ENCODE measurements around the gene FBRSL1. TPM values are rescaled to one million over a fixed set of nuclear protein-coding genes. Genes with fewer than 3 reads are reported as not detected.

Gene FBRSL1
- total and polyA plus RNA-seq, 4 donors, result 2.5 to 35.5 (median 5.6) TPM

- 92% methylated on average over 31 of the region's 31 CpGs for WGBS
- H3K4me3 ChIP-seq (ENCODE audit: low read depth in 1 of 3, low read length in 3 of 3), result no peak overlapping the region
- H3K4me1 ChIP-seq (ENCODE audit: control insufficient read depth in 4 of 4, insufficient read depth in 4 of 4, low read length in 3 of 4), result peaks cover 19 to 50% (median 36%) of the 10 kb centered on the region in 4 donors
- H3K36me3 ChIP-seq (ENCODE audit: control insufficient read depth in 4 of 4, insufficient read depth in 3 of 4, low read depth in 1 of 4, low read length in 3 of 4), result peaks cover 0 to 13% (median 2%) of the 10 kb centered on the region in 4 donors
- no peak overlapping the region for H3K9ac ChIP-seq (ENCODE audit: low read depth in 1 of 2, low read length in 2 of 2)
- TF ChIP-seq EGR1 (IDR thresholded peaks at IDR 0.05; ENCODE audit: low read depth in 2 of 2) (no peak), HNF4A (conservative IDR thresholded peaks at IDR 0.05) (no peak), SP1 (IDR thresholded peaks at IDR 0.05) (no peak), TAF1 (conservative IDR thresholded peaks at IDR 0.05) (no peak)
- DNase-seq (ENCODE audit: low spot score), result no peak
- H3K9me3 ChIP-seq (ENCODE audit: control insufficient read depth in 4 of 4, low read length in 3 of 4), result no peaks in the 10 kb centered on the region
- H3K27me3 ChIP-seq (ENCODE audit: control insufficient read depth in 4 of 4, insufficient read depth in 4 of 4, low read length in 3 of 4), result no peaks in the 10 kb centered on the region
- no peak overlapping the region for H3K27ac ChIP-seq (ENCODE audit: low read depth in 1 of 2, low read length in 2 of 2)
Observed at GRCh38 chr12:132507656-132508490, 17.9 kb downstream of the FBRSL1 start.

- 97% methylated on average over 16 of the region's 16 CpGs for whole genome bisulfite sequencing
- no peak overlapping the region for H3K4me3 ChIP-seq (ENCODE audit: low read depth in 1 of 3, low read length in 3 of 3)
- H3K36me3 ChIP-seq (ENCODE audit: control insufficient read depth in 4 of 4, insufficient read depth in 3 of 4, low read depth in 1 of 4, low read length in 3 of 4), result peaks cover 0 to 13% (median 2%) of the 10 kb centered on the region in 4 donors
- no peak overlapping the region for H3K9ac ChIP-seq (ENCODE audit: low read depth in 1 of 2, low read length in 2 of 2)
- DNase-seq (ENCODE audit: low spot score), result no peak
- peaks cover 15 to 50% (median 33%) of the 10 kb centered on the region in 4 donors for H3K4me1 ChIP-seq (ENCODE audit: control insufficient read depth in 4 of 4, insufficient read depth in 4 of 4, low read length in 3 of 4)
- no peak for TF ChIP-seq EGR1 (IDR thresholded peaks at IDR 0.05; ENCODE audit: low read depth in 2 of 2)
- no peak for TF ChIP-seq HNF4G (IDR thresholded peaks at IDR 0.05)
- TF ChIP-seq FOXA1 (IDR thresholded peaks at IDR 0.05), result no peak
- no peak for TF ChIP-seq RXRA (IDR thresholded peaks at IDR 0.05)
- no peak for TF ChIP-seq JUND (IDR thresholded peaks at IDR 0.05)
- no peak for TF ChIP-seq NR2F2 (IDR thresholded peaks at IDR 0.05)
- TF ChIP-seq FOXA2 (IDR thresholded peaks at IDR 0.05), result no peak
- TF ChIP-seq GABPA (IDR thresholded peaks at IDR 0.05 in 1 of 2, conservative IDR thresholded peaks at IDR 0.05 in 1 of 2), result no peak
- no peak for TF ChIP-seq REST (IDR thresholded peaks at IDR 0.05)
- no peak for TF ChIP-seq RAD21 (IDR thresholded peaks at IDR 0.05)
- no peak for TF ChIP-seq TAF1 (conservative IDR thresholded peaks at IDR 0.05)
- no peak for TF ChIP-seq CTCF (IDR thresholded peaks at IDR 0.05; ENCODE audit: low read depth, low read length, missing input control)
- TF ChIP-seq YY1 (IDR thresholded peaks at IDR 0.05), result no peak
- no peak for TF ChIP-seq SP1 (IDR thresholded peaks at IDR 0.05)
- TF ChIP-seq ATF3 (IDR thresholded peaks at IDR 0.05), result no peak
- no peaks in the 10 kb centered on the region for H3K27me3 ChIP-seq (ENCODE audit: control insufficient read depth in 4 of 4, insufficient read depth in 4 of 4, low read length in 3 of 4)
- no peak overlapping the region for H3K27ac ChIP-seq (ENCODE audit: low read depth in 1 of 2, low read length in 2 of 2)
- no peaks in the 10 kb centered on the region for H3K9me3 ChIP-seq (ENCODE audit: control insufficient read depth in 4 of 4, low read length in 3 of 4)
Observed at GRCh38 chr12:132508491-132508740, 18.5 kb downstream of the FBRSL1 start.

All from liver (tissue), 9 donors.